GM18508 (cell line): ENCODE data around the gene EPS8L3.

ENCODE experiments used
- ATAC-seq: cut with Tn5 transposase; IDR thresholded peaks from one replicate; pipeline ENCODE4 v1.9.1; 2021; ENCODE audit warnings: moderate number of reproducible peaks; ENCODE audit not compliant: insufficient read depth, unreplicated experiment

EPS8L3 gene

GRCh38 chr1:109793486-109794318 is 30.0 kb upstream of the EPS8L3 start:
- no peak for ATAC-seq

GRCh38 chr1:109793089-109793485 is 29.4 kb upstream of the EPS8L3 start:
- ATAC-seq = no peak

GRCh38 chr1:109792056-109792831 is 28.5 kb upstream of the EPS8L3 start:
- no peak for ATAC-seq

DNA sequence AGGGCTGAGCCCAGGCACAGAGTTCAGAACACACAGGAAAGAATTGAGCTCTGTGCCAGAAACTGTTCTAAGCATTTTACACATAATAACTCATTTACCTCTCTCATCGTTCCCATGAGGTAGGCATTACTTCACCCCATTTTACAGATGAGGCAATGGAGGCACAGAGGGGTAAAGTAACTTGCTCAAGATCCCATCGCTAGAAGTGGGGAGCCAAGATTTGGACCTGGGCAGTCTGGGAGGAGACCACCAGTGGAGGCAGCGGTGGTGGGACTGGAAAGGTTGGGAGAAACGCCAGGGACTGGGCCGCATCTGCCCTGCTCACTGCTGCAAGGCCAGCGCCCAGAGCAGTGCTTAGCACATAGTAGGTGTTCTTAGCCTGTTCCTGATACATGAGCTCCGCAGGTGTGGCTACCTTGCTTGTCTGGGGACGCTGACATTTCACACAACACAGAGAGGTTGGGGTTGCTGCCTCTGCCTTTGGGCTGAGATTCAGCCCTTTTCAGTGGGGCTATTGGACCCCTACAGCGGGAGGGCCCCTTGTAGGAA is 27.8 kb upstream of the EPS8L3 start:
- ATAC-seq = no peak

- ATAC-seq = no peak
These were observed 27.2 kb upstream of the EPS8L3 start for GRCh38 chr1:109790735-109791494.

DNA sequence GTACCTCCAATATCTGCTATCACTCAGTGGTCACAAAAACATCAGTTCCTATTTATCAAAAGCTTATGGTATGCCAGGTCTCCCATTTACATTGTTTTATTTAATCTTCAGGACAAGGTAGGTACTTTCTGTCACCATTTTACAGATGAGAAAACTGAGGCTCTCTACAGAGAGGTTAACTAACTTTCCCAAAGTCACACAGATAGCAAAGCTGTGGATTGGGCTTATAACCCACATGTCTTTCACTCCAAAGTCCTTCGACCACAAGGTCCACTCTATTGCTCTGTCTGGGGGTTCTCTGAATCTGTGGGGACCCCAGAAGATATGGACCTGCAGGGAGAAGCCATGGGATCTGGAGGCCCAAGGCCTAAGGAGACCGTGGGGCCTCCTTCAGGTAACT is 26.6 kb upstream of the EPS8L3 start:
- no peak for ATAC-seq

GRCh38 chr1:109789551-109790180 is 25.9 kb upstream of the EPS8L3 start:
- ATAC-seq = no peak

DNA sequence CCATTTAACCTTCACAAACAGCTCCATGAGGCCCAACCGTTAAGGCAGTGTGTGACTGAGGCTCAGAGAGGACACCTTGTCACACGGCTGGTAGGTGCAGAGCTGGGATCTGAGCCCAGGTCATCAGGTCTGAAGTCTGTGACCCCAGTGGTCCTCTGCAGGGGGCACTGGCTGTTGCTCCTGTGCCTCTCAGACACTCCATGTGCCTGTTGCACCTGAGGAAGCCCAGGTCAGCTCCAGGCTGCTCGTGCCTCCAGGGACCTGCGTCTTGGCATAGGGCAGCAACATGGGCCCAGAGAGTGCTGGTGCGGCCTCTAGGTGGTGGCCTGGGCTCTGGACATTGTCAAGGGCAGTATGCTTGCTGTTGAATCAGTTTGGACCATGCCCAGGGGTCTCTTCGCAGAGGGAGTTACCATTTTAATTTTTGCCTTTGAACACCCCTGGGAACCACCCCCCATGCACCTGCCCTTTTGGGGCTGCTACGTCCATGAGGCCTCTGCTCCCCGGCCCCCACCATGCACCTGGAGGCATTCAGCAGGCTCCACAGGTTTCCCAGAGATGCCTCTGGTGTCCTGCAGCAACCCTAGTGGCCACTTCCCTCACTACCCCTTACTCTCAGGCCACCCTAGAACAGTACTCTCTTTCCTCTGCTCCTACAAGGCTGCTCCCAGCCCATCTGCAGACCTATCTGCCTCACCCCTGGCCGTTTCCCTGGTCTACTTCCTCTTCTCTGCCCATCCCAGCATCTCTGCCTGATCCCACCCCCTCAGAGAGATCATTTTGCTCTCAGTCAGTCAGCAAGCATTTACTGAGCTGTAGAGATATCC is 25.2 kb upstream of the EPS8L3 start:
- no peak for ATAC-seq

- ATAC-seq = no peak
These were observed 24.3 kb upstream of the EPS8L3 start for GRCh38 chr1:109787845-109788601.

GRCh38 chr1:109787211-109787844 is 23.6 kb upstream of the EPS8L3 start:
- ATAC-seq = no peak

- ATAC-seq = no peak
These were observed 22.9 kb upstream of the EPS8L3 start for GRCh38 chr1:109786531-109787021.

- ATAC-seq = no peak
These were observed 22.4 kb upstream of the EPS8L3 start for GRCh38 chr1:109786112-109786480.

GRCh38 chr1:109785446-109786111 is 21.9 kb upstream of the EPS8L3 start:
- no peak for ATAC-seq

DNA sequence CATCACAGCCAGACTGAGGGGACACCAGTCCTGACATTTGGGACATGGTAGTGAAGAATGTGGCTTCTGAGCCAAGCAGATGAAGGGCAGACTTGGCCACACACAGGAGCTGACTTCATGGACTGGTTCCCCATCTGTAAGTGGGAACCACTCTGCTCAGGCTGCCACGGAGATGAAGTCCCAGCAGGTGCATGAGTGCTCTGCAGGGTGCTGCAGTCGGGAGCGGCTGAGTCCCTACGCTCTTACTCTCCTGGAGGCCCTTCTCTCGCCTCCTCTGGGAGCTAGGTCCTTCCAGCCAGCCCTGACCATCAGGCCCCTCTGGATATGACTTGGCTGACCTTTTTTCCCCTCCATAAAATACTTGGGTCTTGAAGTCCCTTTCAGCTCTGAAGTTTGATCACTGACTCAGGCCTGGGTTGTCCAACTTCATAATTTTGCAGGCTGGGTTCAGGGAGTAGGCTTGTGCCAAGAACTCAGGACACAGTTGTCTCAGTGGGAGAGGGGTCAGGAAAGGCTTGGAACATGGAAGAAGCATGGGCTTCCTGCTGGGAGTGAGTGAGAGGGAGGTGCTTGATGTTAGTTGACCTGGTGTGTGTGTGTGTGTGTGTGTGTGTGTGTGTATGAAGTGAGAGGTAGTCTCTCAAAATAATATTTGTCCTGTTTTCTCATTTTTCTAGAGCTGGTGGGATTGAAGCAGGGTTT is 21.0 kb upstream of the EPS8L3 start:
- ATAC-seq = no peak

DNA sequence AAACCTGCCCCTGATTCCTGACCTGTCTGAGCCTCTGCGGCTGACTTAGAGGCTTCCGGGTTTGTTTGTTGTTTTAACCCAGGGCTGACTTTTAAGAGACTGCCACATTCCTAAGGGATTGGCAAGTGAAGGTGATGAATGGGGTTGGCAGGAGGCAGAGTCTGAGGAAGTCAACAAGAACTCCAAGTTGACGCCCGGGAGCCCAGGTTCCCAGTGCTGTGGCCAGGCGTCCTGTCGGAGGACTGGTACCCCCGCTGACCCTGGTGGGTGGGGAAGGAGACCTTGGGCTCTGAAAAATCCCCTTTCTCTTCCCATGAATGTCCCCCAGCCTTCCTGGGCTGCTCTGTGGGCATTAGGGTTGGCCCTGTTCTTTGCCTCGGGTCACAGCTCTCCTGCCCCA is 19.7 kb upstream of the EPS8L3 start:
- ATAC-seq = no peak

- no peak for ATAC-seq
These were observed 19.2 kb upstream of the EPS8L3 start for GRCh38 chr1:109782927-109783326.

DNA sequence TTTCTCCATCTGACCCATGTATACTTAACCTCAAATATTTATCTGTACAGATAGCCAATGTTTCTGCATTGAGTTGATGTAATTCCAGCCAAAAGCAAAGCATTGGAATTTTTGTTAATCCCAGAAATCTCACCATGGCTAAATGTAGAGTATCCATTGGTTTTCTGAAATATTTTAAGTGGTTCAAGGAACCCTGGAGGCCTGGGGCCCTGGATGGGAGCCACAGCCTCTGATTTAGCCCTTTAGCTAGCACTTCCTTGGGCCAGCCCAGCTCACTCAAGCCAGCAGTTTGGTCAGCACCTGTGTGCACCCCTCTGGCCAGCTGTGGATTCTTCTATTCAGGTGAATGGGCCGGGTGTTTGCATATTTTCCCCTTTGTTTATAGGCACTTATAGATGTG is 18.8 kb upstream of the EPS8L3 start:
- no peak for ATAC-seq
